Breast epithelium (tissue), 4 donors: ENCODE data around the gene CATSPER3. TPM values are rescaled to one million over a fixed set of nuclear protein-coding genes. Genes with fewer than 3 reads are reported as not detected.

ENCODE experiments used
- DNase-seq, 2 donors: peaks; one replicate each; pipeline ENCODE4 v3.0.0-alpha.2; 2019; ENCODE audit warnings: low spot score in 2 of 2
- H3K27ac ChIP-seq, 2 donors: fragments of 200-600 bp; sonication (generic) in 1 of 2; one replicate each; pipeline ENCODE4 v1.5.1; 2016 to 2019; ENCODE audit warnings: mild to moderate bottlenecking in 1 of 2
- H3K27me3 ChIP-seq, 2 donors: fragments of 200-600 bp; sonication (generic) in 1 of 2; one replicate each; pipeline versions ENCODE4 v1.5.1 to v1.6.0; 2017 to 2019; ENCODE audit warnings: control low read depth in 1 of 2, mild to moderate bottlenecking in 1 of 2
- H3K36me3 ChIP-seq: fragments of 200-600 bp; one replicate; pipeline ENCODE4 v1.5.1; 2019
- H3K4me1 ChIP-seq, 2 donors: fragments of 200-600 bp; sonication (generic); one replicate each; pipeline ENCODE4 v1.5.1; 2016 to 2019; ENCODE audit warnings: control low read depth in 1 of 2
- H3K4me3 ChIP-seq, 3 donors: fragments of 200-600 bp; sonication (generic); 1 replicate in 2 of 3; 2 replicates in 1 of 3; pipeline ENCODE4 v1.5.1; 2016 to 2019; ENCODE audit warnings: mild to moderate bottlenecking in 3 of 3, moderate library complexity in 2 of 3
- H3K9me3 ChIP-seq, 2 donors: fragments of 200-600 bp; sonication (generic) in 1 of 2; one replicate each; pipeline ENCODE4 v1.5.1; 2016 to 2019; ENCODE audit warnings: control low read depth in 1 of 2
- CTCF ChIP-seq, 3 donors: fragments of 450-650 bp; IDR thresholded peaks; one replicate each; pipeline ENCODE4 v1.5.1; 2016 to 2017; ENCODE audit warnings: antibody characterized with exemption in 3 of 3, mild to moderate bottlenecking in 3 of 3, moderate library complexity in 3 of 3
- POLR2A ChIP-seq: fragments of 450-650 bp; IDR thresholded peaks from one replicate; pipeline ENCODE4 v1.6.1; 2016; ENCODE audit warnings: antibody characterized with exemption, mild to moderate bottlenecking, moderate library complexity
- POLR2AphosphoS5 ChIP-seq, 3 donors: sonication (generic); formaldehyde crosslinking; IDR thresholded peaks; one replicate each; pipeline ENCODE4 v1.6.1; 2017; ENCODE audit warnings: antibody characterized with exemption in 3 of 3
- intact Hi-C: fragments of 100-400 bp; cut with DNase I; formaldehyde crosslinking; loops from one replicate; pipeline ENCODE4 v1.15.1; 2023; ENCODE audit warnings: low total_unique reads
- total RNA-seq, 3 donors: library from RNA; depleted of rRNA; stranded (reverse); fragments of >200 nt; gene quantifications; one replicate each; pipeline ENCODE4 v1.1.0, GENCODE V29; 2016

The CATSPER3 gene
- total RNA-seq, 3 donors from 2014 or later = 0.32 to 0.44 TPM; not detected in 1

GRCh38 chr5:134944630-134945029 is 23.1 kb upstream of the CATSPER3 start:
- Histone ChIP-seq H3K27me3 (no peaks in the 10 kb centered on the region), H3K4me1 (no peaks in the 10 kb centered on the region), H3K9me3 (no peaks in the 10 kb centered on the region), H3K27ac (no peak overlapping the region), H3K36me3 (no peaks in the 10 kb centered on the region), H3K4me3 (no peak overlapping the region)
- intact Hi-C loops = no loop called here
- no peak for DNase-seq
- TF ChIP-seq POLR2A (no peak), CTCF (IDR thresholded peaks at IDR 0.05) (no peak), POLR2AphosphoS5 (IDR thresholded peaks at IDR 0.05) (no peak)

GRCh38 chr5:134945041-134945440 is 22.7 kb upstream of the CATSPER3 start:
- Histone ChIP-seq H3K9me3 (no peaks in the 10 kb centered on the region), H3K36me3 (no peaks in the 10 kb centered on the region), H3K27ac (no peak overlapping the region), H3K4me1 (no peaks in the 10 kb centered on the region), H3K27me3 (no peaks in the 10 kb centered on the region), H3K4me3 (no peak overlapping the region)
- DNase-seq = no peak
- intact Hi-C loops = no loop called here
- TF ChIP-seq POLR2AphosphoS5 (IDR thresholded peaks at IDR 0.05) = no peak
- no peak for TF ChIP-seq CTCF (IDR thresholded peaks at IDR 0.05)
- no peak for TF ChIP-seq POLR2A

- intact Hi-C loops = no loop called here
Measured at GRCh38 chr5:134948911-134949310, 18.8 kb upstream of the CATSPER3 start.

GRCh38 chr5:134949316-134949715 is 18.4 kb upstream of the CATSPER3 start:
- DNase-seq = no peak
- peaks cover 0 to 6% of the 10 kb centered on the region in 2 donors for H3K9me3 ChIP-seq
- no peak overlapping the region for H3K27ac ChIP-seq
- H3K4me1 ChIP-seq = no peaks in the 10 kb centered on the region
- no peak overlapping the region for H3K4me3 ChIP-seq
- intact Hi-C loops = no loop called here
- no peak for TF ChIP-seq CTCF (IDR thresholded peaks at IDR 0.05)
- TF ChIP-seq POLR2A = no peak
- TF ChIP-seq POLR2AphosphoS5 (IDR thresholded peaks at IDR 0.05) = no peak
- H3K36me3 ChIP-seq = no peaks in the 10 kb centered on the region
- H3K27me3 ChIP-seq = no peaks in the 10 kb centered on the region

More at GRCh38 chr5:134948911-134949310, 18.8 kb upstream of the CATSPER3 start:
- no peaks in the 10 kb centered on the region for H3K4me1 ChIP-seq
- TF ChIP-seq CTCF (IDR thresholded peaks at IDR 0.05) (no peak), POLR2AphosphoS5 (IDR thresholded peaks at IDR 0.05) (no peak), POLR2A (no peak)
- H3K36me3 ChIP-seq = no peaks in the 10 kb centered on the region
- no peak overlapping the region for H3K27ac ChIP-seq
- peaks cover 0 to 1% of the 10 kb centered on the region in 2 donors for H3K9me3 ChIP-seq
- no peak overlapping the region for H3K4me3 ChIP-seq
- H3K27me3 ChIP-seq = no peaks in the 10 kb centered on the region
- DNase-seq = no peak

GRCh38 chr5:134957920-134958608 is 9.6 kb upstream of the CATSPER3 start:
- Histone ChIP-seq H3K27ac (no peak overlapping the region), H3K9me3 (peaks cover 0 to 11% of the 10 kb centered on the region in 2 donors), H3K36me3 (no peaks in the 10 kb centered on the region), H3K27me3 (no peaks in the 10 kb centered on the region), H3K4me3 (no peak overlapping the region), H3K4me1 (no peaks in the 10 kb centered on the region)
- intact Hi-C loops = loop anchor here (5.0 kb wide), 1 partner anchor 874 kb away; the partner anchor contains the start of gene SLC25A48
- DNase-seq = no peak
- TF ChIP-seq POLR2A (no peak), POLR2AphosphoS5 (IDR thresholded peaks at IDR 0.05) (no peak), CTCF (IDR thresholded peaks at IDR 0.05) (no peak)
